ENCODE measurements around the gene SUSD5. TPM values are rescaled to one million over a fixed set of nuclear protein-coding genes. Genes with fewer than 3 reads are reported as not detected.

Gene SUSD5
- total RNA-seq = not detected

GRCh38 chr3:33218446-33219174 is at the start of gene SUSD5:
TSS of gene SUSD5 (minus strand) at chr3:33218810. CDS start at chr3:33218797, 13 bp downstream.
- no peaks in the 10 kb centered on the region for H3K9me3 Mint-ChIP-seq
- POLR2A ChIA-PET = no interaction called here
- peak within 1 kb of the TSS; percentile 9 for H3K4me3 Mint-ChIP-seq
- peaks cover 66% of the 10 kb centered on the region for H3K27me3 Mint-ChIP-seq
- no peak for ATAC-seq (ENCODE audit: low read depth)
- peaks cover 2% of the 10 kb centered on the region for H3K4me1 Mint-ChIP-seq
- DNase-seq = peak; percentile 31
- H3K27ac Mint-ChIP-seq = no peak within 1 kb of the TSS
- H3K36me3 Mint-ChIP-seq = no peaks in the 10 kb centered on the region

- POLR2A ChIA-PET = interaction anchor here (0.7 kb wide), 1 partner anchor 93 kb away, joined by 4 read pairs; no protein-coding TSS in a partner anchor
- no peak overlapping the region for H3K27ac Mint-ChIP-seq
- ATAC-seq (ENCODE audit: low read depth) (no peak), DNase-seq (no peak)
- H3K4me3 Mint-ChIP-seq = no peak overlapping the region
- no peaks in the 10 kb centered on the region for H3K36me3 Mint-ChIP-seq
- peaks cover 4% of the 10 kb centered on the region for H3K9me3 Mint-ChIP-seq
- no peaks in the 10 kb centered on the region for H3K4me1 Mint-ChIP-seq
- H3K27me3 Mint-ChIP-seq = peaks cover 12% of the 10 kb centered on the region
Measured at GRCh38 chr3:33260104-33260503, 41.5 kb upstream of the SUSD5 start.

- POLR2A ChIA-PET = no interaction called here
- no peak for ATAC-seq (ENCODE audit: low read depth)
- H3K4me1 Mint-ChIP-seq = no peaks in the 10 kb centered on the region
- peaks cover under 1% of the 10 kb centered on the region for H3K27me3 Mint-ChIP-seq
- H3K36me3 Mint-ChIP-seq = no peaks in the 10 kb centered on the region
- H3K9me3 Mint-ChIP-seq = no peaks in the 10 kb centered on the region
- no peak overlapping the region for H3K27ac Mint-ChIP-seq
- no peak overlapping the region for H3K4me3 Mint-ChIP-seq
- no peak for DNase-seq
Measured at GRCh38 chr3:33256249-33256648, 37.6 kb upstream of the SUSD5 start.

GRCh38 chr3:33250712-33251111 is 32.1 kb upstream of the SUSD5 start:
- POLR2A ChIA-PET = no interaction called here
- Mint-ChIP-seq H3K4me3 (no peak overlapping the region), H3K27ac (no peak overlapping the region), H3K27me3 (peaks cover 11% of the 10 kb centered on the region), H3K9me3 (no peaks in the 10 kb centered on the region), H3K36me3 (no peaks in the 10 kb centered on the region), H3K4me1 (no peaks in the 10 kb centered on the region)
- DNase-seq (no peak), ATAC-seq (ENCODE audit: low read depth) (no peak)

- Mint-ChIP-seq H3K9me3 (no peaks in the 10 kb centered on the region), H3K4me1 (no peaks in the 10 kb centered on the region), H3K4me3 (no peak overlapping the region), H3K27ac (no peak overlapping the region), H3K27me3 (peaks cover 29% of the 10 kb centered on the region), H3K36me3 (no peaks in the 10 kb centered on the region)
- ATAC-seq (ENCODE audit: low read depth) (no peak), DNase-seq (no peak)
- POLR2A ChIA-PET = no interaction called here
Measured at GRCh38 chr3:33246786-33247185, 28.2 kb upstream of the SUSD5 start.

- POLR2A ChIA-PET = no interaction called here
- H3K27ac Mint-ChIP-seq = no peak overlapping the region
- peaks cover 41% of the 10 kb centered on the region for H3K27me3 Mint-ChIP-seq
- no peaks in the 10 kb centered on the region for H3K4me1 Mint-ChIP-seq
- ATAC-seq (ENCODE audit: low read depth) (no peak), DNase-seq (no peak)
- H3K36me3 Mint-ChIP-seq = no peaks in the 10 kb centered on the region
- H3K9me3 Mint-ChIP-seq = peaks cover 2% of the 10 kb centered on the region
- H3K4me3 Mint-ChIP-seq = no peak overlapping the region
Measured at GRCh38 chr3:33240261-33240660, 21.7 kb upstream of the SUSD5 start.

- DNase-seq (no peak), ATAC-seq (ENCODE audit: low read depth) (no peak)
- Mint-ChIP-seq H3K27ac (no peak overlapping the region), H3K4me3 (no peak overlapping the region), H3K36me3 (no peaks in the 10 kb centered on the region), H3K9me3 (peaks cover 2% of the 10 kb centered on the region), H3K27me3 (peaks cover 38% of the 10 kb centered on the region), H3K4me1 (no peaks in the 10 kb centered on the region)
- POLR2A ChIA-PET = no interaction called here
Measured at GRCh38 chr3:33238923-33239322, 20.3 kb upstream of the SUSD5 start.

GRCh38 chr3:33237439-33237838 is 18.8 kb upstream of the SUSD5 start:
- no peaks in the 10 kb centered on the region for H3K36me3 Mint-ChIP-seq
- ATAC-seq (ENCODE audit: low read depth) = no peak
- DNase-seq = no peak

GRCh38 chr3:33236005-33236404 is 17.4 kb upstream of the SUSD5 start:
- ATAC-seq (ENCODE audit: low read depth) (no peak), DNase-seq (no peak)
- Mint-ChIP-seq H3K4me1 (no peaks in the 10 kb centered on the region), H3K4me3 (no peak overlapping the region), H3K27ac (no peak overlapping the region), H3K27me3 (peaks cover 18% of the 10 kb centered on the region), H3K9me3 (peaks cover 2% of the 10 kb centered on the region), H3K36me3 (no peaks in the 10 kb centered on the region)
- POLR2A ChIA-PET = no interaction called here

More at GRCh38 chr3:33237439-33237838, 18.8 kb upstream of the SUSD5 start:
- H3K4me1 Mint-ChIP-seq = no peaks in the 10 kb centered on the region
- H3K27me3 Mint-ChIP-seq = peaks cover 26% of the 10 kb centered on the region
- POLR2A ChIA-PET = no interaction called here
- H3K9me3 Mint-ChIP-seq = peaks cover 2% of the 10 kb centered on the region
- H3K27ac Mint-ChIP-seq = no peak overlapping the region
- no peak overlapping the region for H3K4me3 Mint-ChIP-seq

- no peak overlapping the region for H3K4me3 Mint-ChIP-seq
- no peaks in the 10 kb centered on the region for H3K36me3 Mint-ChIP-seq
- ATAC-seq (ENCODE audit: low read depth) (no peak), DNase-seq (no peak)
- no peak overlapping the region for H3K27ac Mint-ChIP-seq
- H3K9me3 Mint-ChIP-seq = peaks cover 2% of the 10 kb centered on the region
- no peaks in the 10 kb centered on the region for H3K4me1 Mint-ChIP-seq
- H3K27me3 Mint-ChIP-seq = peaks cover 11% of the 10 kb centered on the region
- POLR2A ChIA-PET = no interaction called here
Measured at GRCh38 chr3:33233884-33234283, 15.3 kb upstream of the SUSD5 start.

- H3K27ac Mint-ChIP-seq = no peak overlapping the region
- POLR2A ChIA-PET = no interaction called here
- H3K27me3 Mint-ChIP-seq = peaks cover 7% of the 10 kb centered on the region
- no peaks in the 10 kb centered on the region for H3K4me1 Mint-ChIP-seq
- ATAC-seq (ENCODE audit: low read depth) = no peak
- DNase-seq = no peak
- no peaks in the 10 kb centered on the region for H3K9me3 Mint-ChIP-seq
- no peaks in the 10 kb centered on the region for H3K36me3 Mint-ChIP-seq
- no peak overlapping the region for H3K4me3 Mint-ChIP-seq
Measured at GRCh38 chr3:33231756-33232465, 13.3 kb upstream of the SUSD5 start.

- H3K27ac Mint-ChIP-seq = no peak overlapping the region
Measured at GRCh38 chr3:33229947-33230346, 11.3 kb upstream of the SUSD5 start.

GRCh38 chr3:33229066-33229465 is 10.5 kb upstream of the SUSD5 start:
- peaks cover 9% of the 10 kb centered on the region for H3K27me3 Mint-ChIP-seq
- H3K36me3 Mint-ChIP-seq = no peaks in the 10 kb centered on the region
- no peaks in the 10 kb centered on the region for H3K9me3 Mint-ChIP-seq
- DNase-seq (no peak), ATAC-seq (ENCODE audit: low read depth) (no peak)
- no peaks in the 10 kb centered on the region for H3K4me1 Mint-ChIP-seq
- POLR2A ChIA-PET = no interaction called here
- H3K4me3 Mint-ChIP-seq = no peak overlapping the region
- no peak overlapping the region for H3K27ac Mint-ChIP-seq

More at GRCh38 chr3:33229947-33230346, 11.3 kb upstream of the SUSD5 start:
- no peaks in the 10 kb centered on the region for H3K9me3 Mint-ChIP-seq
- no peak for DNase-seq
- peaks cover 7% of the 10 kb centered on the region for H3K27me3 Mint-ChIP-seq
- no peaks in the 10 kb centered on the region for H3K4me1 Mint-ChIP-seq
- H3K36me3 Mint-ChIP-seq = no peaks in the 10 kb centered on the region
- POLR2A ChIA-PET = no interaction called here
- no peak overlapping the region for H3K4me3 Mint-ChIP-seq
- no peak for ATAC-seq (ENCODE audit: low read depth)

- peaks cover 49% of the 10 kb centered on the region for H3K27me3 Mint-ChIP-seq
- no peak for ATAC-seq (ENCODE audit: low read depth)
- no peak overlapping the region for H3K4me3 Mint-ChIP-seq
- peaks cover 2% of the 10 kb centered on the region for H3K4me1 Mint-ChIP-seq
- H3K9me3 Mint-ChIP-seq = no peaks in the 10 kb centered on the region
- DNase-seq = no peak
- H3K27ac Mint-ChIP-seq = no peak overlapping the region
- POLR2A ChIA-PET = no interaction called here
- H3K36me3 Mint-ChIP-seq = no peaks in the 10 kb centered on the region
Measured at GRCh38 chr3:33221241-33221640, 2.6 kb upstream of the SUSD5 start.

Measured in activated naive CD8-positive, alpha-beta T cell treated with anti-CD3 and anti-CD28 coated beads, Interleukin-2, amount 10 ng/mL, durations not matched to agents 7 days and 5 days (primary cell).